HEK293T (cell line): ENCODE data around the gene MUC5B.

ENCODE experiments used
- ELF4 ChIP-seq: fragments of 450-650 bp; IDR thresholded peaks from 2 replicates; pipeline ENCODE4 v1.6.1; 2017; ENCODE audit warnings: antibody characterized with exemption
- FOXK2 ChIP-seq: fragments of 450-650 bp; IDR thresholded peaks from 2 replicates; pipeline ENCODE4 v1.6.1; 2016; ENCODE audit warnings: mild to moderate bottlenecking
- L3MBTL2 ChIP-seq: fragments of 450-650 bp; conservative IDR thresholded peaks from 2 replicates; pipeline ENCODE4 v1.6.1; 2016; ENCODE audit warnings: mild to moderate bottlenecking
- NFRKB ChIP-seq: fragments of 450-650 bp; IDR thresholded peaks from 2 replicates; pipeline ENCODE4 v1.6.1; 2016; ENCODE audit warnings: mild to moderate bottlenecking, moderate library complexity

GRCh38 chr11:1219834-1220815, 2.7 kb upstream of the MUC5B start:
- TF ChIP-seq FOXK2 = no peak
- no peak for TF ChIP-seq NFRKB
- no peak for TF ChIP-seq L3MBTL2
- TF ChIP-seq ELF4 = no peak
